ENCODE results near the gene CARS1.

The CARS1 gene

DNA sequence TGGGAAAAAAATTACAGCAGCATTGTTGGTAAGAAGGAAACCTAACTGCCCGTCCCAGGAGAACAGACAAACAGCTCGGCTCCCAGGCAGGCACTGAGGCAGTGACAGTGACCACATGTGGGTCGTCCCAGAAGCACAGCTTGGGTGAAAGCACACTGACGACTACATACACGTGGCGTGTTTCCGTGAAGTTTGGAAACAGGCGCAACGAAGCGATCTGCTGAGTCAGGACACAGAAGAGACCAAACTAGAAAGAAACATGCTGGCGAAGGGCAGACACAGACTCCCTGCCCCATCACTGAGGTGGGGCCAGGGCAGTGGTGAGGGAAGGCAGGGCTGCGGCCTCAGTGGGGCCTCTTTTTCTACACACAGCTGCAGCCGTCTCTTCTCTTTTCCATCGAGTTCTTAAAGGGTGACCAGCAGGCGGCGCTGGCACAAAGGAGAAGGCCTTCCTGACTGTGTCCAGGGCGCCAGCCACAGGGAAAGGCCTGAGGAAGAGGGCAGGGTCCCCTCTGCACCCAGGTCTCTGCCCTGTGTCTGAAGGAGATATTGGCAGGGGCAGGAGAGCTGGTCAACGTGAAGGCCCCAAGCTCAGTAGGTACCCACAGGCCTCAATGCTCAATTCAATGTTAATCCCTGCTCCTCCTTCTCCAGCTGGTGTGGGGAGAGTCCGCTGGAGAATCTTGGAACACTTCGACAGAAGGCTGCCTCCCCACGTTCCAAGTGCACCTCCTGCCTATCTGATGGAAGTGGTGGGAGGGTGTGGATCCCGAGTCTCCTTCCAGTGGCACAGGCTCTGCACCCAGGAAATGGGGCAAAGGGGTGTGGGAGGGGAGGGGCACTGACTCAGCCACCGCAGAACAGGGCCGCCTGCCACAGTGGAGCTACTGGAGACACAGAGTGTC is 19.9 kb downstream of the CARS1 start:
- DNase-seq, result peak; percentile 80

DNA sequence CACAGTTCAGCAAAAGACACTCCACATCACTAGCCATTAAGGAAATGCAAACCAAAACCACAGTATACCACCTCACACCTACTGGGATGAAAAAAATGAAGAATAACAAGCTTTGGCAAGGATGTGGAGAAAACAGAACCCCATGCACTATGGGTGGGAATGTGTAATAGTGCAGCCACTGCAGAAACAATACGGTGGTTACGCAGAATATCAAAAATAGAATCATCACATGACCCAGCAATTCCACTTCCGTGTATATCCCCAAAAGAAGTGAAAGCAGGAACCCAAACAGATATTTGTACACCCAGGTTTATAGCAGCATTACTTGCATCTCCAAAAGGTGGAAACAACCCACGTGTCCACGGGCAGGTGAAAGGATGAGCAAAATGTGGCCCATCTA is 20.8 kb downstream of the CARS1 start:
- DNase-seq, result no peak

DNA sequence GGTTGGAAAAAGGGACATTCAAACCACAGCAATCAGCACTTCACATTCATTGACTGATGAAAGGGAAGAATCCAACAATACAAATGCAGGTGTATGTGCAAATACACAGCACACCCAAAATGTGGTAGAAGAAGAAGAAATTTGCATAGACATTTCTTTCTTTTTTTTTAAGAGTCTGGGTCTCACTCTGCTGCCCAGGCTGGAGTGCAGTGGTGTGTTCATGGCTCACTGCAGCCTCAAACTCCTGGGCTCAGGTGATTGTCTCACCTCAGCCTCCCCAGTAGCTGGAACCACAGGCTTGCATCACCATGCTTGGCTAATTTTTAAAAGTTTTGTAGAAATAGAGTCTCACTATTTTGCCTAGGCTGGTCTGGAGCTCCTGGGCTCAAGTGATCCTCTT is 21.9 kb downstream of the CARS1 start:
- no peak for DNase-seq

DNA sequence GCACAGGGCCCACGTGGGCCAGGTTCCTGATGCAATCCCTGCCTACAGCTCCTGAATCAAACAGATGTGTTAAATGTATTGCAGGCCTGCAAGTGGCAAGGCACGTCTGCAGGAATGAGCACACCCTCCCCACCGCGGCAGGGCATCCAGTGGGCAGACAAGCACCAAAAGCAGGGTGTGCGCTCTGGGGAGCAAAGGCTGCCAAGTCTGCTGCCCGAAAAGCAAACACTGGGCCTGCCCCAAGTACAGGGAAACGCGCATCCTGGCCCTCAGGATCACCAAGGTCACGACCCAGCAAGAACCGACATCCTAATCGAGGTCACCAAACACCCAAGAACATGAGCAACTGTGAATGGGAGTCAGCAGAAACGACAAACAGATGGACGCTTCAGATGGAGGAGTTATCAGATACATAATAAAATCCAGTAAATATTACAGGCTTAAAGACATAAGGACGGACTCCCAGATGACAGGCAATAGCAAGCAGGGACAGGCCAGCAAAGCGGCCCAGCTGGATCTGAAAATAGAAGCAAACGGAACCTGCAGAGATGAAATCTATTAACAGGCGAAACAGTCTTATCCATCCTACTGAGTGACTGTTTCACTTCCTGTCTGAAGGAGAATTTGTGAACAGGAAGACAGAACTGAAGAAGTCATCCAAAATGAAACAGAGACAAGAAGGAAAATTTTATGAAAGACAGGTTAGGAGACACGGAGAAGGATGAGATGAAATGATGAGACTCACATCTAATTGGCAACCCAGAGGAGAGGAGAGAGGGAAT is 26.7 kb downstream of the CARS1 start:
- no peak for DNase-seq

DNA sequence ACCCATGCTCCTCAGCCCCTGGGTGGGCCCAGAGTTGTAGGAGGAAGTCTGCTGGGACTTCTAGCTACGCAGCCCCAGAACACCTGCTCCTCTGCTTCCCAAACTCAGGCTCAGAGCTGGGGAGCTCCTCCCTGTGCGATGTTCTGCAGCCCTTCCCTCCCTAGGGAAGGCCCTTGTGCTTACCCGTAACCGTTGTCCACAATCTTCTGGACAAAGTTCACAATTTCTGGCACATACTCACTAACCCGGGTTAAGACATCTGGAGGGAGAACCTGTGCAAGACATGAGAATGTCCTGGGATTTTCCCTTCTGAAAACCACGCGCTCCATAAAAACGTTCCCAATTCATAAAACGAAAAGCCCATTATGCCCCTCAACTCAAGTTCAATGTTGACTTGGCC is 28.4 kb downstream of the CARS1 start:
- no peak for DNase-seq

DNA sequence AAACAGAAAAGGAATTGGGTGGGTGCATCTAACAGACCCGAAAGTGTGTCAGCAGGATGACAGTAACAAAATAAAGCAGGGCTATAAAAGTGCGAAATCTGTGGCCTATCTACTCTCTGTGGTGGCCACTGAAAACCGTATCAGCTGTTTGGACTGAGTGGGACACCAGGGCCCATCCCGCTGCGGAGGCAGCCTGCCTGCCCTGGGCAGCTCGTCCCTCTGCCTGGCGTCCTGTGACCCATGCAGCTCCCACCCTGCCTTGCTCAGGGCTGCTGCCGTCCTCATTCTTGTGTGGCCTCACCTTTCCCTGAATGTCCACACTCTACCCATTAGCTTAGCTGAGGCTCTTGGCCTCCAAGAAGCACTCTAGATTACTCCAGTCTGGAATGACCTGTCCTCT is 30.4 kb downstream of the CARS1 start:
- no peak for DNase-seq

DNA sequence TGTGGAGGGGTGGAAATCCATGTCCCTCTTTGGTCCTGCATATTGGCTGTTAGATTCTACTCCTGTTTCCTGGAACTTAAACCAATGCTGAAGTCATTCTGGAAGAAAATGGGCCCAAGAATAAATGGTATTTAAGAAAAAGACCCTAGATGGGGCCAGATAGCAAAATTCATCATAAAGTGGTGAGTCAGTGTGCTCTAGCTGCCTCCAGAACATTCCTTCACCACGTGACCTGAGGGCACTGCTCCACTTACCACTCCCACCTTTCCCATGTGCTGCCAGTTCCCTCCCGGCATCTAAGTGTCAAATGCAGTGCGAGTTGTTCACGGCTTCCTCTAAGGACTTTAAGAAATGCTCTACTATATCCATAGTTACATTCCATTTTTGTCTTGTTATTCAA is 34.2 kb downstream of the CARS1 start:
- no peak for DNase-seq

DNA sequence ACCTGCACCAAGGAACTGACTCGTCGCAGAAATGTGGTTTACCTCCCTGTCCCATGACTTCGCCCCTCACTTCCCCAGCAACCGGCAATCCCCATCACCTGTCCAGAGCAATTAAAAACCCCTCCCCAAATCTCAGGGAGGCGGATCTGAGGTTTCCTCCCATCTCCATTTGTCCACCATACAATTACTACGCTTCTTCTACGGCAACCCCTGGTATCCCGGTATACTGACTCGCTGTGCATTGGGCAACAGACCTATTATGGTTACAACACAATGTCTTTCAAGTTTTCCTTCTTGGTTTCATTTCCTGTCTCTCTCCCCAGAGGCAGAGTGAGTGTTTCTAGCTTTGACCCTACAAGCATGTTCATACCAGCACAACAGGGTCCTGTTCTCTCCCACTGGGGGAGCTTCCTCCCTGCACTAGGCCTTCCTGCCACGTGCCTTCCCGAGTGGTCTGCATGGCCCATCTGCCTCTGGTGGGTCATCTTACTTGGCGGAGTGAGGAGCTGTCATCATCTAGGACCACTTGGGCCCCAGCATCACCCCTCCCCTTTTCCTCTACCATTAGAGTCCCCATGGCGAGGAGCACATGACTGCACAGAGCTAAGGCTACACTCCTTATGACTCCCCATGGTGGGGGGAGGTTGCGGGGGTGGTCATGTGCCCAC is 34.8 kb downstream of the CARS1 start:
- DNase-seq, result no peak

DNA sequence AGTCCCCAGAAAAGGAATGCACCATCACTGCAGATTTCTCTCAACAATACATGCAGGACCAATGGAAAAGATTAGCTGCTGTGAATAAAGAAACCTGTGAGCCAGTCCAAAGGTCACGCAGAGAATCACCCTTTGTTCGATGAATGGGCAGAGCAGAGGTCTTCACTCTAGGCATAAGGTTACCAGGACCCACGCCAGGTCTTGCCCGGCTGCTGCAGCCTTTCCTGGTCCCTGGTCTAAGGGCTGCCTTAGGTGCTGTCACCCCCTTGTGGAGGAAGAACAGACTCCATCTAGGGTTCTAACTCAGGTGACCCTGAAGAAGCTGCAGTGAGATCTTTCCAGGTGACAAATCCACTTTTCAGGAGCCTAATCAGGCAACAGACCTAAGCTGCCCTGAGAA is 36.1 kb downstream of the CARS1 start:
- DNase-seq, result peak; percentile 67

DNA sequence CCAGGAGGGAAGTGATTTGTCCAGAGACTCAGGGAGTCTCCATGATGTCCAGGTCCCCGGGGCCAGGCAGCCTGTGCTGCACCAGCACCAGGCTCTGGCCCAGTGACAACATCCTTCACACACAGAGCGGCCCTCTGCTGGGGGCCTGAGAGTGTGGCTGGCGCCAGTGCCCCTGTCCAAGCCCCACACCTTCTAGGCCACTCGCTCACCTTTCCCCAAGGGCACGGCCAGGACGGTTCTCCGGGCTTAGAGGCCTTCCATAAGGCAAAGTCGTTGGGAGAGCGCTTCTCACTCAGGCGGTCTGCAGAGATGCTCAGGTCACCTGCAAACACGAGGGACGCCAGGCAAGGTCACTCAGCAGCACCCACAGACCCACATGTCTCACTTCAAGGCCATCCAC is 37.2 kb downstream of the CARS1 start:
- DNase-seq, result no peak

DNA sequence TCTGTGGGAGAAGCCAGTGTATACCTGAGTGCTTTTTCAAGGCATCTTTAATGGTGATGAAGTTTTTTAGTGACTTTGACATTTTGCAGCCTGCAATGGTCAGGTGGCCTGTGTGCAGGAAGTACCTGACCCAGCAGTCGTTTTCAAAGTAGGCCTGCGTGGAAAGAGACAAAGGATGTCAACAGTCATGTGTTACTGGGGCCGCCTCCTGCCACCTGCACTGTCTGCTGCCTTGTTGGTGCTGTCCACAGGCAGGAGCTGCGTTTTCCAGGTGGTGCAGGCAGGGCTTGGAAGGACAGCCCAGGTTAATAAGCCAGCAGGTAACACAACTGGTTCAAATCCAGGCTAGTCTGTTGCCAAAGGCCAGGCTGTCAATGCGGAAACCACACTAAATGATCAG is 38.6 kb downstream of the CARS1 start:
- no peak for DNase-seq

DNA sequence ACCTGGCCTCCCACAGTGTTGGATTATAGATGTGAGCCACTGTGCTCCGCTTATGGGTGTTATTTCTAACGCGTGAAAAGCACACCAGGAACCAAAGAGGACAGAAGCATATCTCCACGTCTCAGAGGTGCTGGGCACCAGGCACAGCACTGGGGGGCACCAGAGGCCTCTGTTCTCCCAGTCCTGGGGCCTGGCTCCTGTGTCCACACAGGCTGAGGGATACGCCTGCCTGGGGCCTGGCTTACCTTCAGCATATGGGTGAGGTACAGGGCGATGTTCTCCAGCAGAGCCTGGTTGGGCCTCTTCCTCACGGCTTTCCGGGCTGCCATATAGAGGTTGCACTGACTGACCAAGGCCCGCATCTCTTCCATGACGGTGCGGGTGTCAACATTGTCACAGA is 40.4 kb downstream of the CARS1 start:
- no peak for DNase-seq

DNA sequence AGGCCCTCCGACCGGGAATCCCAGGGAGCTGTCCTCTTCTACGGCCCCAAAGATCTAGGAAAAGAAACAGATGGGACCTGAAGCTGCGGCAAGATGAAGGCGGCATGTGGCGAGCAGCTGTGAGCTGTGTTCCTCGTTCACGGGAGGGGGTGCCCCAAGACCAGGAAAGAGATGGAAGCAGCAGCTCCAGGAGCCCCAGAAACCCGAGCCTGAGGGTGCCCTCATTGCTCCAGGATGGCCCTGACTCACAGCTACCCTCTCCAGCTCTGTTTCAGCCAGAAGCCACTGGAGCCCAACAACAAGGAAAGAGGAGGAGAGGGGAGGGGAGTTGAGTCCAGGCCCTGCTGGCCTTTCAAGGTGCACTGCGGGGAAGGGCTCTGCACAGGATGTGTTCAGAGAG is 41.4 kb downstream of the CARS1 start:
- DNase-seq, result no peak

DNA sequence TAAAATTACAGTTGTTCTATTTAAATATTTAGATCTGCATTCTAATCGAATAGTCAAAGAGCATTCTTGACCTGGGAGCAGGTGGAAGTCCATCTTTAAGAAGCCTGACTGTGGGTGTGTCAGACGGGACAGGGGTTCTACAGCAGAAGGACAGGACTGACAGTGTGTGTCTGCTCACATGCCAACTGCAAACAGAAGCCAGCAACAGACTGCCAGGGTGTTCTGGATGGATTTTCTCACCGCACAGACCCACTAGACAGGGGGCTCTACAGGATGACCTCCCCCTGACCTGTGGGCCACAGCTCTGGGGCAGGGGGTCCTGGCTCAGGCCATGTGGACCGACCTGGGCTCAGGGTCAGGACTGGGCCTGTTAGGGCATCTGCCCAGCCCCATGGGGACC is 42.3 kb downstream of the CARS1 start:
- no peak for DNase-seq

DNA sequence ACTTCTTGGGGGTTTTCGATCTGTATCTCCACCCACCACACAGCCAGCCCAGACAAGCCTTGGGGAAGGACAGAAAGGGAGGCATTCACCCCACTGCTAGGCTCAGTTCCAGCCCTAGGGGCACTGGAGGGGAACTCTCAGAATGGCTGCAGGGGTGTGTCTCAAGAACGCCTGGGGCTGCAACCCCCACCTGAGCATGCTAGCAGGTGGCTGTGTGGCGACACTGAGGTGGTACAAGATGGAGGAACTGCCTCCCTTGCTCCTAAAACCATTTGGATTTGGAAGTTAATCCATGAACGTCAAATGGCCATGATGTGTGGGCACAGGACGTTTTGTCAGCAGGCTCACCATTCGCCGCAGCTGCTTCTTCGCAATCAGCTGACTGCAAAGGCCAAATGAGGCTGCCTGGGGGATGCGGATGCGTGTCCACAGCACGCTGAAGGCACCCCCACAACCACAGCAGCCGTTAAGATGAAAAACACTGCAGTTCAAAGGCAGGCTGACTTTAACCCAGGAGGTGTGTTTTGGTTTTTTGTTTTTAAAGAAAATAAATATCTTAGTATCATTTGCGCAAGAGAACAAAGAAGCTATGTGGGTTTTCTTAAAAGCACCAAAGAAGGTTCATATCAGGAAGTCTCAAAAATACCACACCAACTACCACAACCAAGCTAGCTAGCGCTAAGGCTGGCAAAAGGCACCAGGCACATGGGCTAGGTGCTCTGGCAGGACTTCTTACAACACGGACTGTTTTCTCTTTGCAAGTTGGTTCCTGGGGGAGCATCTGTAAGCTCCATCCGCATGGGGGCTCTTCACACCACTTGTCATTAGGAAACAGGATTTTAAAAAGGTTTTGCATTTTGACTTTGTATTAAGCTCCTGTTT is 42.9 kb downstream of the CARS1 start:
- no peak for DNase-seq

DNA sequence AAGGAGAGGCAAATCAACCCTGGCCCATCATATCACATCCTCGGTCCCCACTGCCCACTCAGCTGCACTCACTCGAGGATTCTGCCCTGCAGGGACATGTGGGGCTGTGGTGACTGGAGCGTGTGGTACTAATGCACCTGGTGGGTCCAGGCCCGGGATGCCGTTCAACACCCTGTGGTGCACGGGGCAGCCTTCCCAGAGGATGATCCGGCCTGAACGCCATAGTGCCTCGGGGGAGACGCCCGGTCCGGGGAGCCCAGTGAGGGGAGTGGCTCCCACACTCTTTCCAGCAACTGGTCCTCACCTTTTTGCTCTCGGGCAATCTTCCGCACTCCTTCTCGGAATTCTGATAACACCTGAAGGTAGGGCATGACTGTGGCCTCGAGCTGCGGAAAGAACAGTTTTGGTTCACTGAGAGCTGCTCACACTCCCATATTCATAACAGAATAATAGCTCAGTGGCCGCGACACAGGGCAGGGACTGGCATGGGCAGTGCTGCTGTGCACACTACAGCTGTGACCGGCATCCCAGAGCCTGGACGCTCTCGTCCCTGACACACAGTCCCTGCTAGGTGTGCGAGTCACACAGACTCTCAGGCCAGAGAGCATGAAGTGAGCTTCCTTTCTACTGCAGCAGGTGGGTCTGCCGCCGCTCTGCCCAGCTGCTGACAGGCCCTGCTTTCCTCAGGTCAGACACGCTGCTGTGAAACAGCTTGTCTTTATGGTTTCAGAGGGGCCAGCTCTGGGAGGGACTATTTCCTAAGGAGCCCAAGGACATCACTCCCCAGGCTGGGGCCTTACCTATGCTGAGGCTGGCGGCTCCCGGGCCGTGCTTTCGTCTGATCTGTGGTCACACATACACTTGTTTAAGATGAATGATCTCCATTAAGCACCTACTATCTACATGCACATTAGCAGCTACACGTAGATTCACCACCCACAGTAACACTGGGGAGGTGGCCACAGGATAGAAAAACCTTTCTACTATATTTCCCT is 45.0 kb downstream of the CARS1 start:
- no peak for DNase-seq

DNA sequence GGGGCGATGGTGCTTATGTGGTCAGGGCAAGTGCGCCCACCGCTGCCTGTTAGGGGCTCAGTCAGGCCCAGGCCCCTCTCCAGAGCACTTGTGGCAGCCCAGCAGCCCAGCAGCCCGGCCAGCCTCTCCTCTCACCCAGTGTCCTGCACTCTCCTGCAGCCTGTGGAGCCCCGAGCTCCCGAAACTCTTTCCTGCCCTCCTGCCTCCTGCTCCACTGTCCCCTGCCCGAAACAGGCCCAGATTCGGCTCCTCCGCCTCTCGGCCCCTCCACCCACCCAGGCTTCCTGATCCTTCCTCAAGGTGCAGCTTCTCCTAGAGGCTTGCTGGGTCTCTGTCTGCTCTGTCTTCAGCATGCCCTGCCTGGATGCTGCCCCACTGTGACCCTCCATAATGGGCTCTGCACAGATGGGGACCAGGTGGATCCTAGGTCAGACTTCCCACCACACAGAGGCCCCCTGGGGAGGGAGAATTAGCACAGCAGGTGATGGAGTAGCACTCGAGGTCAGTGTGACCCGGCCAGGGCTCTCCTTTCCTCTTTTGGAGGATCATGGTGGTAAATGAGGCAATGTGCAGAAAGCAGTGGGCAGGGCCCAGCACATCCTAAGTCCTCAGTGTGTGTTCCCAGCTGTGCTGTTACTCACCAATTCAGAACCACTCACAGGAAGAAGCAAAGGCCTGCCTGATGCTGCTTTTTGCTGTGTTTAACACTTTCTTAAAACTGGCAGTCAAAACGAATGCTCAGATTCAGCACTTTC is 46.5 kb downstream of the CARS1 start:
- DNase-seq, result no peak

DNA sequence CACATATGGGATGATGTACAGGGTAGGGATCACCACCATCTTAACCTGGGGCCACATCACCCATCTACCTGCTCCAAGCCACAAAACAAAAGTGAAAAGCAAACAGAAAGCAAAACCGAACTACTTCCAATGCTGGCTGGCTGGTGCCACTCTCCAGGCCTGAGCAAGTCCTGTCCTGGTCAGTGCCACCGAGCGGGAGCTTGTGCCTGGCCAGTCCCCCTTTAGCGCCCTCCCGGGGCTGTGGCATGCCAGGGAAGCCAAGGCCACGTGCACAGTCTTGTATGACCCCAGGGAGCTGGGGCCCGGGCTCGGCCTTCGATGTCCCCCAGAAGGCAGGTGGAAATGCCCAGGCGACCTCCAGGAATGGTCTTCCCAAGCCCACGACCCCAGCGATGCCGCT is 47.2 kb downstream of the CARS1 start:
- DNase-seq, result no peak

DNA sequence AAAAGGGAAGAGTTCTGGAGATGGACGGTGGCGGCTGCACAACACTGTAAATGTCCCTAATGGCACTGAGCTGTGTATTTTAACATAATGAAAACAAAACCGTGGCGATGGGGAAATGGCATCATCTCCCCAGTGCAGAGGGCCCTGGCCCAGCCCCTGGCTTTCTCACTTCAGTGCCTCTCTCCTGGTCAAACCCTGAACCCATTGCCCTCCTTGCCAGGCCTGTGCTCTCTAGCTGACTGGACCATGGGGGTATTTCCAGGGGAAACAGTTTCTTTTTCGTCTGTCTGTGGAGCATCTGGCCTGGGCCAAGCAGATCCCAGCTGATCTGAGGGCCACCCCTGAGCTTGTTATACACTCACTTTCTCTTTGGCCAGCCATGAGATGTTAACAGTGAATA is 47.7 kb downstream of the CARS1 start:
- DNase-seq, result no peak

DNA sequence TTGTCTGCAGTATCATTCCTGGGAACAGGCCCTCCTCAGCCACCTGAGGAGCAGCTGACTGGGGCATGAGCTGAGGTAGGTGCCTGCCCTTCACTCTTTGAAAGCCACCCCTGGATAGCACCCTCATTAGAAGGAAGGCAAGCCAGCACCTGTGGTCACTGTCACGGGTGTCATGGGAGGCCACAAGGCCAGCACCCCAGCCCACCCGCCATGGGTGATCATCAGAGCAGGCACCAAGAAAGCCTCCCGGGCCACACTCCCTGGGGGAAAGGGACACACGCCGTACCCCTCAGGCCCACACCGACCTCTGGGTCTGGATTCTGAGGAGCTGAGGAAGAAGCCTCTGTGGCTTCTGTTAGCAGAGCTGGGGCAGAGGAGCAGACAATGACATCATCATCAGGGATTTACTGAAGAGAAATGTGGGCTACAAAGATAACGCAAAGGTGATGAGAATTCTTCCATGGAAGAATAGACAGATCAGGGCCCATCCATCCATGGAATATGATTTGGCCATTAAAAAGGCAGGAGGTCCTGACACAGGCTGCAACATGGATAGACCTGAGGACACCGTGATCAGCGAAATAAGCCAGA is 48.4 kb downstream of the CARS1 start:
- DNase-seq, result no peak
